Panc1 (cell line): ENCODE results near the gene SLC35G2. TPM values are rescaled to one million over a fixed set of nuclear protein-coding genes. Genes with fewer than 3 reads are reported as not detected.
A peak's percentile ranks its signal among the peaks of the same experiment; 100 is the strongest.

Source experiments
- ATAC-seq: fragments of 200-7000 bp; cut with Tn5 transposase; 2 replicates; pipeline ENCODE4 v1.9.1; 2020; ENCODE audit warnings: mild to moderate bottlenecking, moderate library complexity
- BruUV-seq: library from RNA; stranded (reverse); fragments of 400-500 nt; replicated peaks from 2 replicates; lab custom pipeline; 2021; lab: Mats Ljungman, UMichigan
- CTCF ChIA-PET: fragments of 300-600 bp; sonication (Branson Sonifier 250); formaldehyde crosslinking; loops from one replicate; lab custom pipeline; 2022; ENCODE audit warnings: antibody characterized with exemption; lab: Charles Lee
- POLR2A ChIA-PET: fragments of 300-600 bp; sonication (Branson Sonifier 250); formaldehyde crosslinking; loops from one replicate; lab custom pipeline; 2022; ENCODE audit warnings: antibody characterized with exemption; lab: Charles Lee
- DNase-seq: peaks from one replicate; pipeline ENCODE4 v3.0.0-alpha.2; 2010; ENCODE audit warnings: low read depth, low spot score
- H3K27ac ChIP-seq: 2 replicates; pipeline ENCODE4 v1.5.1; 2011; ENCODE audit warnings: mild to moderate bottlenecking, low read length, inconsistent platforms
- H3K27me3 ChIP-seq: fragments of 200-500 bp; sonication (Bioruptor generic); 2 replicates; pipeline ENCODE4 v1.6.0; 2014; ENCODE audit warnings: low read length, inconsistent platforms; ENCODE audit not compliant: control insufficient read depth, insufficient read depth
- H3K36me3 ChIP-seq: fragments of 200-500 bp; sonication (Bioruptor generic); 2 replicates; pipeline ENCODE4 v1.5.1; 2014; ENCODE audit warnings: inconsistent platforms, mild to moderate bottlenecking, low read length, moderate library complexity; ENCODE audit not compliant: control insufficient read depth, insufficient read depth
- H3K4me1 ChIP-seq: 2 replicates; pipeline ENCODE4 v1.5.1; 2011; ENCODE audit warnings: inconsistent platforms, mild to moderate bottlenecking, low read length, moderate library complexity; ENCODE audit not compliant: control insufficient read depth, insufficient read depth
- H3K4me3 ChIP-seq, 2 experiments: 2 replicates each; pipeline ENCODE4 v1.5.1; 2011 to 2012; ENCODE audit warnings: low read depth in 2 of 2, low read length in 2 of 2, mild to moderate bottlenecking in 2 of 2, inconsistent platforms in 1 of 2, moderate library complexity in 1 of 2
- H3K9me3 ChIP-seq: fragments of 200-500 bp; sonication (Bioruptor generic); 2 replicates; pipeline ENCODE4 v1.5.1; 2014; ENCODE audit warnings: low read depth, mild to moderate bottlenecking, inconsistent platforms, low read length, moderate library complexity; ENCODE audit not compliant: control insufficient read depth, insufficient read depth
- CTCF ChIP-seq: fragments of 450-650 bp; IDR thresholded peaks from 2 replicates; pipeline ENCODE4 v1.5.1; 2017; ENCODE audit warnings: mild to moderate bottlenecking
- POLR2AphosphoS5 ChIP-seq: IDR thresholded peaks from 2 replicates; pipeline ENCODE4 v1.6.1; 2012; ENCODE audit warnings: mild to moderate bottlenecking, low read depth, low read length, moderate library complexity
- REST ChIP-seq, 2 experiments: IDR thresholded peaks; 2 replicates each; pipeline ENCODE4 v1.6.1; 2011 to 2012; ENCODE audit warnings: low read depth in 2 of 2, control low read depth in 1 of 2, low read length in 1 of 2, mild to moderate bottlenecking in 1 of 2, moderate library complexity in 1 of 2; ENCODE audit not compliant: insufficient read depth in 1 of 2
- SIN3A ChIP-seq: IDR thresholded peaks from 2 replicates; pipeline ENCODE4 v1.6.1; 2012; ENCODE audit warnings: low read depth, mild to moderate bottlenecking, low read length, moderate library complexity, borderline replicate concordance; ENCODE audit not compliant: insufficient read depth
- TCF7L2 ChIP-seq: IDR thresholded peaks from 2 replicates; pipeline ENCODE4 v1.6.1; 2011; ENCODE audit warnings: mild to moderate bottlenecking, low read depth, low read length, inconsistent platforms
- in situ Hi-C: cut with HindIII; loops from 2 replicates; pipeline ENCODE4 v1.10.0; 2016; ENCODE audit warnings: low sequenced_read_pairs, low pct_unique_long_range_greater_than_20kb
- intact Hi-C: fragments of 100-400 bp; cut with micrococcal nuclease; formaldehyde crosslinking; loops from one replicate; pipeline ENCODE4 v1.10.0; 2022; ENCODE audit not compliant: unreplicated experiment
- total RNA-seq: library from RNA; stranded (reverse); gene quantifications from one replicate; pipeline ENCODE4 v1.2.1, GENCODE V29; 2021; ENCODE audit not compliant: unreplicated experiment

Gene SLC35G2
- total RNA-seq, 1 experiment from 2014 or later: 15.0 TPM

GRCh38 chr3:136898549-136898948 lies 79.6 kb downstream of the SLC35G2 start:
- in situ Hi-C loops (no loop called here), intact Hi-C loops (no loop called here)
- Histone ChIP-seq H3K4me3 (no peak overlapping the region), H3K9me3 (peaks cover 8% of the 10 kb centered on the region; the same call in 1 of the 2 replicates), H3K27ac (no peak overlapping the region), H3K36me3 (no peaks in the 10 kb centered on the region), H3K27me3 (no peaks in the 10 kb centered on the region), H3K4me1 (peaks cover 11% of the 10 kb centered on the region)
- no peak for DNase-seq
- no peak for ATAC-seq
- CTCF ChIA-PET: interaction anchor here (0.6 kb wide), 1 partner anchor 1169 kb away, joined by 3 read pairs; no protein-coding TSS in a partner anchor
- no TSS peak for BruUV-seq
- TF ChIP-seq CTCF: no peak
- TF ChIP-seq REST (IDR thresholded peaks at IDR 0.05; ENCODE audit: insufficient read depth in 1 of 2, low read depth in 2 of 2, low read length in 1 of 2): no peak
- no peak for TF ChIP-seq TCF7L2
- no peak for TF ChIP-seq POLR2AphosphoS5
- no peak for TF ChIP-seq SIN3A
- POLR2A ChIA-PET: no interaction called here

GRCh38 chr3:136898954-136899353 lies 80.0 kb downstream of the SLC35G2 start:
- POLR2A ChIA-PET: no interaction called here
- H3K27ac ChIP-seq: no peak overlapping the region
- intact Hi-C loops (no loop called here), in situ Hi-C loops (no loop called here)
- ATAC-seq (peak; percentile 57; the same call in 1 of the 2 replicates), DNase-seq (no peak)
- H3K27me3 ChIP-seq: no peaks in the 10 kb centered on the region
- no peak for TF ChIP-seq REST (IDR thresholded peaks at IDR 0.05; ENCODE audit: insufficient read depth in 1 of 2, low read depth in 2 of 2, low read length in 1 of 2)
- no peak for TF ChIP-seq CTCF
- TF ChIP-seq POLR2AphosphoS5: no peak
- no peak for TF ChIP-seq TCF7L2
- no peak for TF ChIP-seq SIN3A
- peaks cover 4% of the 10 kb centered on the region; the same call in 1 of the 2 replicates for H3K9me3 ChIP-seq
- no peak overlapping the region for H3K4me3 ChIP-seq
- H3K4me1 ChIP-seq: peaks cover 9% of the 10 kb centered on the region
- no TSS peak for BruUV-seq
- no peaks in the 10 kb centered on the region for H3K36me3 ChIP-seq
- CTCF ChIA-PET: no interaction called here
